HG03108 (cell line): ENCODE measurements around the gene TBC1D2B.
"Not testable (repeated sequence)": the region's sequence is repeated elsewhere in the genome, so short reads cannot be mapped to it uniquely, and the experiment has no call there.

Experiments
- ATAC-seq: cut with Tn5 transposase; IDR thresholded peaks from one replicate; pipeline ENCODE4 v1.9.1; 2021; ENCODE audit warnings: moderate library complexity; ENCODE audit not compliant: unreplicated experiment

TBC1D2B gene

GRCh38 chr15:77958716-77959431 lies 118.6 kb downstream of the TBC1D2B start:
- ATAC-seq, result not testable (repeated sequence)

GRCh38 chr15:77958021-77958420 lies 119.5 kb downstream of the TBC1D2B start:
- not testable (repeated sequence) for ATAC-seq

- ATAC-seq, result not testable (repeated sequence)
Observed at GRCh38 chr15:77953926-77954325, 123.6 kb downstream of the TBC1D2B start.

GRCh38 chr15:77952928-77953446 lies 124.5 kb downstream of the TBC1D2B start:
- not testable (repeated sequence) for ATAC-seq

- ATAC-seq, result not testable (repeated sequence)
Observed at GRCh38 chr15:77951105-77951786, 126.3 kb downstream of the TBC1D2B start.

- not testable (repeated sequence) for ATAC-seq
Observed at GRCh38 chr15:77950470-77950869, 127.0 kb downstream of the TBC1D2B start.

GRCh38 chr15:77945566-77945965 lies 131.9 kb downstream of the TBC1D2B start:
- no peak for ATAC-seq
